ENCODE results near the gene C12orf56.
"Not testable (repeated sequence)": the region's sequence is repeated elsewhere in the genome, so short reads cannot be mapped to it uniquely, and the experiment has no call there.

Gene C12orf56

DNA sequence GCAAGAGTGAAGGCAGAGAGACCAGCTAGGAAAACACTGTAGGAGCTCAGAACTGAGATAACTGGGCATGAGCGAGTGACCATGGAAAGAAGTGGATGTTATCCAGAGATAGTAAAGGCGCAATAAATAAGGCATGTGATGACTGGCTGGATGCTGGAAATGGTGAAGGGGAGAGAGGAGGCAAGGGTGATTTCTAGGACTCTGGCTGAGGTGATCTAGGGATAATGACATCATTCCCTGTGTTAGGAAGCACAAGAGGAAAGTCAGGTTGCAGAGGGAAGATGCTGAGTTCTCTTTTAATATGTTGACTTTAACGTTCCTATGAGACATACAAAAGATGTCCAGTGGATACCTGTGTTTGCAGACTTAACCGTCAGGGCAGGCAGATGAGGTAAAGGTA lies 78.7 kb downstream of the C12orf56 start:
- no peak for DNase-seq (ENCODE audit: low spot score)

GRCh38 chr12:64304571-64304970 lies 86.0 kb downstream of the C12orf56 start:
- no peak for DNase-seq (ENCODE audit: low spot score)

GRCh38 chr12:64299628-64300027 lies 90.9 kb downstream of the C12orf56 start:
- DNase-seq (ENCODE audit: low spot score): no peak

DNA sequence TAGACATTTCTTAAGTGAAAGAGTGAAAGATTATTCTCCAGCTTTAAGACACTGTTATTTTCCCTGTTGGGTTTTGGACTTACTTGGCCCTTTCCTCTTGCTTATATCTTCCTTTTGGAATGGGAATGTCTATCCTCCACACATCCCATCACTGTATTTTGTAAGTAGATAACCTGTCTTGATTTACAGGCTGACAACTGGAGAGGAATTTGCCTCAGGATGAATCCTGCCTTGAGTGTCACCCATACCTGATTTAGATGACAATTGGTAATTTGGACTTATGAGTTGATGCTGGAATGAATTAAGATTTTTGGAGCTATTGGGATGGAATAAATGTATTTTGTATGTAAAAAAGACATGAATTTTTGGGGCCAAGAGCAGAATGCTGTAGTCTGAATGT lies 94.3 kb downstream of the C12orf56 start:
- DNase-seq (ENCODE audit: low spot score): no peak

- no peak for DNase-seq (ENCODE audit: low spot score)
These were observed 96.7 kb downstream of the C12orf56 start for GRCh38 chr12:64293654-64294364.

DNA sequence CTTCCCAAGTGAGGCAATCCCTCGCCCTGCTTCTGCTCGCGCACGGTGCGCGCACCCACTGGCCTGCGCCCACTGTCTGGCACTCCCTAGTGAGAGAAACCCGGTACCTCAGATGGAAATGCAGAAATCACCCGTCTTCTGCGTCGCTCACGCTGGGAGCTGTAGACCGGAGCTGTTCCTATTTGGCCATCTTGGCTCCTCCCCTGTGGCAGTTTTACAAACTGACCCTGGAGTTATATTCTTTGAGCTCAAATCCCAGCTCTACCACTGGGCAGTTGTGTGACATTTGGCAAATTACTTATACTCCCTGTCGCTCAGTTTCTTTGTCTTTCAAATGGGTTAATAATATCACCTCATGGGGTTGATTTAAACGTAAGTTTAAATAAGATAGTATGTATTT lies 97.4 kb downstream of the C12orf56 start:
- DNase-seq (ENCODE audit: low spot score): not testable (repeated sequence)

DNA sequence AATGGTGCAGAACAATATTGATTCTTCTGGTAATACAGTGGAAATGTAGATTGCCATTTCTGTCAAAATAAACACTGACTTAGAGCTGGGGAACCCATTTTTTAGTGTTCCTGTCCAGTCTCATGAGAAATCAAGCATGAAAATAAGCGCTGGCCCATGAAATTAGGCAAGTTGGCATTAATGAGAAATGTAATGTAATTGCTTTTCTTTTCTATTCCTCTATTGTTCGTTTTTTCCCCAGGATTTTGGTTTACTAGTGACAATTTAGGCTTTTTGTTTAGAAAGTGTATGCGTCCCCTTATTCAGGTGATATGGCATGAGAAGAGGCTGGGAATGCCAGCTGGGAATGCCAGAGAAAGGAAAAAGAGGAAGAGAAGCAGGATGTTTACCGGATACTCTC lies 104.0 kb downstream of the C12orf56 start:
- no peak for DNase-seq (ENCODE audit: low spot score)

DNA sequence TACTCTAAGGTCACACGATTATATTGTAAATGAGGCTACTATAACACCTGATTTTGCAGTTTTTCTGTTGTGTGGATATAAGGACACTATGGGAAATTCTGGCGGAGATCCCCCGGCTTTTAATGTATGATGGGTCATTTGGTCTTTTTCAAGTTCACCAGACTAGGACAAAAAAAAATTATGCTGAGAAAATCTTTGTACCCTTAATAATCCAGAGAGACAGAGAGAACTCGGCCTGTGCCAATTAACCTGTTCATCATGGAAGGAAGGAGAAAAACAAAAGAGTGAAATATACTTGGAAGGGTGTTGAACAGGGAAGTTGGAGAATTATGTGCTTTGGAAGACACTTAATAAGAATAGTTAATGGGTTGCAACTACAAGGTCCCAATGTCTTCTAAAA lies 106.3 kb downstream of the C12orf56 start:
- DNase-seq (ENCODE audit: low spot score): no peak

GRCh38 chr12:64278421-64278820 lies 112.1 kb downstream of the C12orf56 start:
- no peak for DNase-seq (ENCODE audit: low spot score)

DNA sequence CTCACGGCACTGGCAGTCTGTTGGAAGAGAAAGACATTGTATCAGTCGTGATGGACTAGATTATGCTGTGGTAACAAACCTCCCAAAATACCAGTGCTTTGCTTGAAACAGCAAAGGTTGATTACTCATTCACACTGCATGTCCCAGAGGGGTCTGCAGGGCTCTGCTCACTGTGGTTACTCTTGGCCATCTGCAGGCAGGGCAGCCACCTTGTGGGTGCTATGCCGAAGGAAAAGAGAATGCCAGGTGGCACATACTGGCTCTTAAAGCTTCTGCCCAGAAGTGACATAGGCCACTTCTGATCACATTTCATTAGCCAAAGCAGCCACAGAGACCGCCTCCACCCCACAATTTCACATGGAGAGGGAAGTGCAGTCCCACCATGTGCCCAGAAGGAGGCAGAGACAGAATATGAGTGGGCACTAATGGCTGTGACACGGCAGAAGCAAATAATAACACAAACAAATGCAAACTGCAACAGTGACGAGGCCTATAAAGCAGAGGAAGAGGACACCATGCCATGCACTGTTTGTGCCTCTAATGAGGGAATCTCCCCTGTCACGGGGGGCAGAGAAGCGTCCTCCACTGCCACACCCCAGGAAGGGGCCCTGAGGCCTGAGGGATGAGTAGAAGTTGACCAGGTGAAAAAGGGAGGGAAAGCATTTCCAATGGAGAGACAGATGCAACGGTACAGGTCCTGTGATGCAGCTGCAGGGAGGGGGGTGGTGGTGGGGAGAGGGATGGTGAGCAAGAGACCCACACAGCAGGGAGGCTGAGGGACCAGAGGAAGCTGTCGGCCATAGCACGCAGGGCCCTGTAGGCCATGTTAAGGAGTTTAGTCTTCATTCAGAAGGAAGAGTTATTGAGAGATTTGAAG lies 116.8 kb downstream of the C12orf56 start:
- peak; percentile 23 for DNase-seq (ENCODE audit: low spot score)

DNA sequence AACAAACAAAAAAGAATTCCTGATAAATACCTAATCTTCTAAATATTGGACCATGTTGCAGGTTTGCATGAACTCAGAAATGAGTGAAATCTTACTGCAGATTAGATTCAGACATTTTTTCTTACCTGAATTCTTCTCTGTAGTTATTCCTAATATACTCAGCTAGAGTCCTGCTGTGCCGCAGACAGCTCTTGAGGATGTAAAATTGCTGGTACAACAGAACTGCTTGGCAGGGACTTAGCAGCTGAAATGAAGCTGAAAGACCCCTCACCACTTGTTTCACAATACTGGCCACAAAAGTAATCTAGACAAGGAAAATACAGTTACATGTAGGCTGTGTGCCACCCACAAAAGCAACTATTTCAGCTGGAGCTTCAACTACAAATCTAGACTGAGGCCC lies 120.1 kb downstream of the C12orf56 start:
- no peak for DNase-seq (ENCODE audit: low spot score)

GRCh38 chr12:64269161-64269560 lies 121.4 kb downstream of the C12orf56 start:
- DNase-seq (ENCODE audit: low spot score): no peak

DNA sequence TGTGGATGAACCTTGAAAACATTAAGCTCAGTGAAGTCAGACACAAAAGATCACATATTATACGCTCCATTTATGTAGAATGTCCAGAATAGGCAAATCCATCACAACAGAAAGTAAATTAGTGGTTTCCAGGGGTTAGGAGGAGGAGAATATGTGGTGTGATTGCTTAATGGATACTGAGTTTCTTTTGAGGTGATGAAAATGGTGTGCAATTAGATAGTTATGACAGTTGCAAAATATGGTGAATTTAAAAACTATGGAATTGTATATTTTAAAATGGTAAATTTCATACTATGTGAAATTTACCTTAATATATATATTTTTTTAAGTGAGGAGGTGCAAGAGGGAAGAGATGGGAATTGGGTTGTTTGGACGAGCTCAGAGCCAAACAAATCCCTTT lies 122.1 kb downstream of the C12orf56 start:
- no peak for DNase-seq (ENCODE audit: low spot score)

GRCh38 chr12:64265839-64266238 lies 124.7 kb downstream of the C12orf56 start:
- no peak for DNase-seq (ENCODE audit: low spot score)

GRCh38 chr12:64261813-64262212 lies 128.7 kb downstream of the C12orf56 start:
- no peak for DNase-seq (ENCODE audit: low spot score)

DNA sequence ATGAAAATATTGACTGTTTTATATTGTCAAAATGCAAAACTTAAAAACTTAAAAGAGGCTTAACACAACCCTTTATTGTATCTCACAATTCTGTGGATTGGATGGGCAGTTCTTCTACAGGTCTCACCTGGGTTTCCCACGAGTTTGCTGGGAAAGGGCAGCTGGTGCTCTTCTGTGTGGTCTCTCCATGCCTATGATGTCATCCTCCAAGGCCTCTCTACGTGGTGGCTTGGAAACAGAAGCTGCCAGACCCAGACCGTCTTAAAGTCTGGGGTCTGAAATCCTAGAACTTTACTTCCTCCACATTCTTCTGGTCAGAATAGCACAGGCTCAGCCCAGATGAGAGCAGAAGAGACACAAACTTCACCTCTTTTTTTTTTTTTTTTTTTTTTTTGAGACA lies 132.0 kb downstream of the C12orf56 start:
- DNase-seq (ENCODE audit: low spot score): no peak

- peak; percentile 60 for DNase-seq (ENCODE audit: low spot score)
These were observed 134.3 kb downstream of the C12orf56 start for GRCh38 chr12:64256166-64256800.

GRCh38 chr12:64255249-64255648 lies 135.3 kb downstream of the C12orf56 start:
- DNase-seq (ENCODE audit: low spot score): no peak

DNA sequence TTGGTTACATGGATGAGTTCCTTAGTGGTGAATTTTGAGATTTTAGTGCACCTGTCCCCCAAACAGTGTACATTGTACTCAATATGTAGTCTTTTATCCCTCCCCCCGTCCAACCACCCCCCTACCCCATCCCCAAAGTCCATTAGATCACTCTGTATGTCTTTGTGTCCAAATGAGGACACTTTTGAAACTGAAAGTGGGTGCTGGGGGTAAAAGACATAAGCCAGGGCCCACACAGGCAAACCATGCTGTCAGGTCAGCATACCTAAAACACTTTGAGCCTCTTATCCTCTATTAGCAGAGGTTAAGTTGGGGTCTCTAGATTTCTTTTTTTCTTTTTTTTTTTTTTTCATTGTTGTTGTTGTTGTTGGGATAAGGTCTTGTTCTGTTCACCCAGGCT lies 137.2 kb downstream of the C12orf56 start:
- DNase-seq (ENCODE audit: low spot score): no peak

DNA sequence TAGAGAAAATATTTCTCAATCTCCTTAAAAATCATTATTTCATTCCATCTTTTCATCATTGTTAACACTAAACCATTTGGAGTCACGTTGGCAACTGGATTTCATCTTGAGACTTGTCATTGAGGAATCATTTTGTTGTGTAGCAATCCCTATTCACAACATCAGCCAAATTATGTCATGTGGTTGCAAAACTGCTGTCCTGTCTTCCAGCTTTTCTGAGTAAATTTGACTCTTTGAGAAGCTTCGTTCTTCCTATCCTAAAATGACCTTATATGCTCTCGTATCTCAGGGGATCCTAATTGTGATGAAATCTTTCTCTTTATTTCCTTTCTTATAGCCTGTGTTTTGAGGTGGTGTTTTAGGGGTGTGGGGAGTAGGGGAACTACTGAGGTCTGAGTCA lies 137.9 kb downstream of the C12orf56 start:
- no peak for DNase-seq (ENCODE audit: low spot score)

- no peak for DNase-seq (ENCODE audit: low spot score)
These were observed 146.7 kb downstream of the C12orf56 start for GRCh38 chr12:64243809-64244208.

DNA sequence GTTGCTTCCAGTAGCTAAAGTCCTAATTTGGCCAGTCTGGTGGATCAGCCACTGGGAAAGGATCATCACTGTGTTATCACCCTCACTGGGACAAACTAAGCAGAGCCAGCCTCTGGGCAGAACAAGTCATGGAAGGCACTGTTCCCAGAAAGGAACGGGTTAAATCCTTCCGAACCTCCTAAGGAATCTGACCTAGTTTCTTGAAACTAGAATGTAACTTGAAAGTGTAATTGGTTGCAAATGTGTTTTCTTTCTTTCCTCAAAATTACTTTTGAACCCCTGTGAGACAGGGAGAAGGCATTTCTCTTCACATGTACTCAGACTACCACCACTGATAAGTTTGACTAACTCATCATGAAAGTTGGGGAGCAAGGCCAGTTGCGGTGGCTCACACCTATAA lies 149.8 kb downstream of the C12orf56 start:
- no peak for DNase-seq (ENCODE audit: low spot score)

- no peak for DNase-seq (ENCODE audit: low spot score)
These were observed 153.2 kb downstream of the C12orf56 start for GRCh38 chr12:64237382-64237781.
